NCI-H524 treated with DMSO at 0.1 percent for 48 hours (cell line): Measurements from ENCODE around the gene GNPAT.

ENCODE experiments used
- DNase-seq: peaks from one replicate; lab custom pipeline; 2025; lab: John Stamatoyannopoulos, UW

Gene GNPAT

DNA sequence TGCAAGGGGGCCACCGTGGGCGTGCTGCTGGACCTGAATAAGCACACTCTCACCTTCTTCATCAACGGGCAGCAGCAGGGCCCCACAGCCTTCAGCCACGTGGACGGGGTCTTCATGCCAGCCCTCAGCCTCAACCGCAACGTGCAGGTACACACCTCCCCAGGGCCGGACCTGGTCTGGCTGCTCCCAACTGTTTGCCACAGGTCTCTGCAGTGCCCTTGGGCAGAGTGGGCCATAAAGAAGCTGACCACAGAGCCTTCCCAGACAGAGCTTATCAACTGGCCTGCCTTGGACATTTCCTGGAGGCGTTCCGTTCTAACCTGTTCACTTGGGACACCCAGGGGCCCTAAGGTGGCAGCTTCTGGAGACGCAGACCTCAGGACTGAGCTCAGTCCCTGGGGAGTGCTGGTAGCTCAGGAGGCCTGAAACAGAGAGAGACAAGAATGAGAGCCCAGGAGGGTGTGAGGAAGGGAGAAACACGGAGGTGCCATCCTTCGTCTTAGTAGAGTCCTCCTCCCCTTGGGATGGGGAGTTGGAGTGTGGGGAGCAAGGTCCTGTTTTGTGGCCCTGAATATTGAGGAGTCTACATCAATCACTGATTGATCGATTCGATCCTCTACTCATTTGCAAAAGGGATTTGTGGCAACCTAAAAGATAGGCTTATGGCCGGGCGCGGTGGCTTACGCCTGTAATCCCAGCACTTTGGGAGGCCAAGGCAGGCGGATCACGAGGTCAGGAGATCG lies 27.0 kb upstream of the GNPAT start:
- DNase-seq = no peak

DNA sequence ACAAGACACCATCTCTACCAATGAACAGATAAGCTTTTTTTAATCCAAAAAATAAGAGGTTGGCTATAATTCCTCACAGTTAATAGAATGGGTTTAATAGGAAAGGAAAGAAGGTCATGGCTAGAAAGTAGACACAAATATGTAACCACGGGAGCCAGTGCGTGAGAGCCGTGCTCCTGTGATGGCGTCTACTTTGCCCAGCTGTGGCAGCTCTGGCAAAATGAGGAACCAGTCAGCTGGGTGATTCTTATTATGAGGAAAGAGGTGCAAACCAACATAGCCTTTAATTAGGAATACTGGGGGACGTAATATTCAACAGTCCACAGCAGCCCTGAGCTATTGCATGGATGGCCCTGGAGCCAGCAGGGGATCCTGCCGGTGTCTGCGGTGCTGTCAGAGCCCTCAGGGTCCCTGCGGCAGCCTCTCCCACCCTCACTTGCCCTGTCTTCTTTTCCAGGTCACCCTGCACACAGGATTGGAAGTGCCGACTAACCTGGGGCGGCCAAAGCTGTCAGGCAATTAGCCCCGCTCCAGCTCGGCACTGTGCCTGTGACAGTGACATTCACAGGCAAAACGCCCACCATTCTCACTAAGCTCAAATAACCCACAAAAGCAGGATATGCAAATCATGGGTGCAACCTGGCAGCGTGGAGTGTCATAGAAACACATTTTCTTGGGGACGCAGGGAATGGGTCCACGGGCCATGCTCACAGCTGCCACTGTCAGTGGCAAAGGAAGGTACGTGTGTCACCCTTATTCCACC lies 25.9 kb upstream of the GNPAT start:
- no peak for DNase-seq

DNA sequence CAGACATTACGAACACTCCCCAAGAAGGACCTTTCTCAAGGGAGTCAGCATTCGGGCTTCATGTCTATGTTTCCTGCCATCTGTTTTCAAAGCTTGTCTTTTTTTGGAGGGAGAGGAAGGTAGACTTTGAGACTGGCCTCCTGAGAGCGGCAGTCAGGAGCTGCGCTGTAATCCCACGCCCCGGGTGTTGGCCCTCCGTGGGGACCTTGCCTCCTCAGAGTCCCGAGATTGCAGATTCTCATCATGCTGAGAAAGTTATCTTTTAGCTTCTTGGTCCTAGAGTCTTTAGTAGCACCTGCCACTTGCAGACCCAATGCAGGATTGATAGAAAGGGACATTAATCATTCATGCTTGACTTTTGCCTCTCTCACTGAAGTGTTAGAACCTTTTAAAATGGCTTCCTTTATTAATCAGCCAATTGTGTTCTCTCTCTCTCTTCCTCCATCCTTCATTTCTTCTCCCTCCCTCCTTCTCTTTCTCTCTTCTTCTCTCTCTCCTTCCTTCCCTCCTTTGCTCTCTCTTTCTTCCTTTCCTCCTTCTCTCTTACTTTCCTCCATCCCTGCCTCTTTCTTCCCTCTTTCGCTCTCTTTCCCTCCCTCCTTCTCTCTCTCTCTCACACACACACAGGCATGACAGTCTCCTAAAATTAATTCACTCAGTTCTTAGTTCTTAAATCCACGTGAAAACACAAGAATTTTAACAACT lies 25.2 kb upstream of the GNPAT start:
- no peak for DNase-seq

DNA sequence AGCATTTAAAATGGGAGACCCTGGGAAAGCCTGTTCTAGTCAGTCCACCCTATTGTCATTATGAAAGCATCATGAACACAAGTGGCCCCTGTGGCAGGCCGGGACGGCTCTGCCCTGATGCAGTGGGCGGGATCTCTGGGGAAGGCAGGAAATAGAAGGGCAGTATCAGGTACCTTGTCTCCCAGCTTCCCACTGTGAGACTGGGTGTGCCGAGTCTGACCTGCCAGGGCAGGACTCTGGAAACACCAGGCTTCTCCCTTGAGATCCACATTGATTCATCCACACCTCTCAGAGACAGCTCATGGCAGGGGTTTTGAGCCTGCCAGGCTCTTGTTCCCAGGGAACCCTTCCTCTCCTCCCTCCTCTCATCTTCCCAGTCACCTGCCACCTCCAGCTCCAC lies 24.5 kb upstream of the GNPAT start:
- no peak for DNase-seq

DNA sequence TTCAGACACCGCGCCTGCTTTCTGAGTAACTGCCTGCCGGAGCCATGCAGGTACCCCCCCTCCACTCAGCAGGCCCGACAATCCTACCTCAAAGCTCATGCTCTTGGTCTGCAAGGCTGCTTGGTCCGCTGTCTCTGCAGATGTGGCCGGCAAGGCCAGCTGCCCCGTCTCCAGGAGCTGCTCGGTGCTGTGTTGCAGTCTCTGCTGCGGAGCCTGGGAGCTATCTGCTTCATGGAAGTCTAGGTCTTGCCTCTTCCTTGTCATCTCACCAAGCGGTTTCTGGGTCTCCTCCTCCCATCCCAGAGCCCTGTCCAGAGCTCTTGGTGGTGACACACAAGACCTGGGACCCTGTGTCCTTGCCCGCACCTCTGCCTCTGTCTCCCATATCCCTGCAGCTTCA lies 24.0 kb upstream of the GNPAT start:
- no peak for DNase-seq

DNA sequence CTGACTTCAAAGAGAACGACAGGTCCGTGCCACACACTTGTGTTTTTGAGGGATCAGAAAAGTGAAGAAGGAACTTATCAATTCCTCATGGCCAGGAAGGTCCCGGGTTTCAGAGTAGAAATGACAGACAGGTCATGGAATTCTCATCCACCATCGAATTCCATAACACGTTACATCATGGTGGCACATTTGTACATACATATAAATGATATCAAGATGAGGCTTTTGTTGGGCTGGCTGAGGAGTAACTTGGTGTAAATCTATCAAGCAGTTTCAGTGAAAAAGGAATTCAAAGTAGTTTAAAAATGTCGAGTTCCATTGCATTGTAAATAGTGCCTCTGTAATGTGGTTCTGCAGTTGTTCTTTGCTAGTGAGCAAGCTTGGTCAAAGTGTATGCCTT lies 22.9 kb upstream of the GNPAT start:
- DNase-seq = no peak

DNA sequence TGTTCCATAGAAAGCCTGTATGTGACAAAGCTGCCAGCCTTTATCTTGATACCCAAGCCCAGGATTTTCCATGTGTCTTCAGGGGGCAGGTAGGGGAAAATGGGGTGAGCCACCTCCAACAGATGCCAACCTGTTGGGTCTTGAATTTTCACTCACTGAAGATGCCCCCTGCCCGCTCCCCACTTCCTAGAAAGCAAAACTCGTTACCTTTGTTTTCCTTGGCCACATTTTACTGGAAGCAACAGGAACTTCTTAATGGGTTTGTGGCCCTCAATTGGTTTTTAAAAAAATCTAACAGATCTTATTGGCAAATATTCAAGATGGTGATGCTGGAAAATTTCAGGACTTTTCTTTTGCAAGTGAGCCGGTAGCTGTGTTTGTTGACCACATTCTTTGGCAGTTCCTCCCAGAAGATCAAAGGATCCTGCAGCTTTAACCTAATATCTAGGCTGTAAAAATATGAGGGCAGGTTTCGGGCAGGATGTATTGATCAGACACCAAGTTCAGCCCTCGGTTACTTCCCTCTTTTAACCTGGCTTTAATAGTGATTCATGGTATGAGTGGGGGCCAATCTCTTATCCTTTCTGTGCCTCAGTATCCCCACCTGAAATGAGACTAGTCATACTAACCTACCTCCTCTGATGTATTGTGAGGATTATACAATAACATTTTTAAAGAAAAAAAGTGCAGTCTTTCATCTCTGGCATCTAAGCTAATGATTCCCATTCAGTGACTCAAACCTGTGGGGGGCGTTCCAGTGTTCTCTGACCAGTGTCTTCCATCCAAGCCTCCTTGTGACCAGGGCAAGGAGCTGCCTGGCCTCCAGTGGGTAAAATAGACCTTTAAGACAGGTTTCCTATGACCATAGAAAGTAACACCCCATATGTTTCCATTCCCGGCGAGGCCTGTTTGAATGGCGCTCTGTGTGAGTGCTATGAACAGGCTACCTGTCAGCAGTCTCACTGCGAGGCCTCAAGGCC lies 21.3 kb upstream of the GNPAT start:
- no peak for DNase-seq

DNA sequence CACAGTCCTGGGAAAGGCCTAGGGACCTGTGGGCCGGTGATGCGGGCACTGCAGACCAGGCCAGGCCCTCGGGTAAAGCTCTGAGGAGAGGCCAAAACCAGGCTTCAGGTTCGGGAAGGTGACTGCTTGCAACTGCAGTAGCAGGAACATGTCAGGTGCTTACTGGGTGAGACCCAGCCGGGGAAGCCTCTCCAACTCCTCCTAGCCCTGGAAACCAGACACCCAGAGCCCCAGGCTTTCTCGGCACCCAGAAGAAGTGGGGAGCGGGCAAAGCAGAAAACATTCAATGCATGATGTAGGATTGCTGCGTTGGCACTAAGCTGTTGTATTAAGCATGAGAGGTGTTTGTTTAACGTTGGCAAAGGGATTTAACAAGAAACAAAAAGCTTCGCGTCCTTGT lies 20.2 kb upstream of the GNPAT start:
- no peak for DNase-seq

DNA sequence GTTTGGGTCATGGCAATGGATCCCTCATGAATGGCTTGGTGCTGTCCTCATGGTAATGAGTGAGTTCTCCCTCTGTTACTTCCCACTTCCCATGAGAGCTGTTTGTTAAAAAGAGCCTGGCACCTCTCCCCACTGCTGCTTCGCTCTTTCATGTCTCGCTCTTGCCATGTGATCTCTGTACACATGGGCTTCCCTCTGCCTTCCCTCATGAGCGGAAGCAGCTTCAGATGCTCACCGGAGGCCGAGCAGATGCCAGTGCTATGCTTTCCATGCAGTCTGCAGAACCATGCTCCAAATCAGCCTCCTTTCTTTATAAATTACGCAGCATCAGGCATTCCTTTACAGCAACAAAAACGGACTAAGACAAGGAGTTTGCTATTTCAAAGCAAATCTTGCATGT lies 14.9 kb upstream of the GNPAT start:
- DNase-seq = no peak

DNA sequence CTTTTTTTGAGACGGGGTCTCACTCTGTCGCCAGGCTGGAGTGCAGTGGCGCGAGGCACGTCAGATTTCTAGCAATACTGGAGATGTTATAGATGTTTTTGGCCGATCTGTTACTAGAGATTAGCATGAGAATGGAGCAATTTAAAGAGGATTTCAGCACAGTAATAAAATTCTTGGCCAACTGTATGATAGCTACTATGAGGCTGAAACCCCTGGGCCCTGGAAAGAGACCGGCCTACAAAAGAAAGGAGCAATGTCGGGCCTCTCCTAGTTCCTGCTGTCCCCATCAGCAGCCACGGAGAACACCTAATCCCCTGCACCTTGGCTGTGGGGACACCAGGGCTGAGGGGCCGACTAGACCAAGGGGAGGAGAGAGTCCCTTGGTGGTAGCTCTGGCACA lies 9.5 kb upstream of the GNPAT start:
- no peak for DNase-seq

DNA sequence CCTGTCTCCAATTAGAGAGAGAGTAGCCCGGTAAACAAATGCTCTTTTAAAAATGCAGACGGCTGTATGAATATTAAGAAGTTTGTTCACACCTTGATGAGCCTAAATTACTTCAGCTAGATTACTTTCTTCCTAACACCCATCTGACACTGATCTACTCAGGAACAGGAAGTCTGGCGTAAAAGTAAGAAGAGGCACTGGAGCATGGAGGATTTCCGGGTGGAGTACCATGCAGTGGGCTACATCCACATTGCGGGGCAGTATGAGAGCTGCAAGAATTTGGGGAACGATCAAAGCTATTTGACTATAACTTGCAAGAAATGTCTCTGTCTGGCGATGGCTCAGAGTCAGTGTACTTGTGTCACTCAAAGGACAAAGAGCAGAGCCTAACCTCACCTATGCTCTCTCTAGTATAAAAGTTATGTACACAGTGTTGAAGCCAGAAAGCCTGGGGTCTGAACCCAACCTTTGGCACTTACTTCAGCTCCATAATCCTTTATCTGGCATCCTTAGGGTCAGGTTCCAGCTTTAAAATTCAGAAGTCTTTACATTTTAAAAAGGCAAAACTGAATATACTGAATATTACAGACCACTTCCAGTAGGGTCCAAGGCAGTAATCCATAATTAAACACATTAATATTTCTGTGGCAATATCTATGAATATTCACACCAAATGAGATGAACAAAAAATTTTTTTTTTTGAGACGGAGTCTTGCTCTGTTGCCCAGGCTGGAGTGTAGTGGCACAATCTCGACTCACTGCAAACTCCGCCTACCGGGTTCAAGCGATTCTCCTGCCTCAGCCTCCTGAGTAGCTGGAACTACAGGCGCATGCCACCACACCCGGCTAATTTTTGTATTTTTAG lies 7.9 kb upstream of the GNPAT start:
- no peak for DNase-seq

DNA sequence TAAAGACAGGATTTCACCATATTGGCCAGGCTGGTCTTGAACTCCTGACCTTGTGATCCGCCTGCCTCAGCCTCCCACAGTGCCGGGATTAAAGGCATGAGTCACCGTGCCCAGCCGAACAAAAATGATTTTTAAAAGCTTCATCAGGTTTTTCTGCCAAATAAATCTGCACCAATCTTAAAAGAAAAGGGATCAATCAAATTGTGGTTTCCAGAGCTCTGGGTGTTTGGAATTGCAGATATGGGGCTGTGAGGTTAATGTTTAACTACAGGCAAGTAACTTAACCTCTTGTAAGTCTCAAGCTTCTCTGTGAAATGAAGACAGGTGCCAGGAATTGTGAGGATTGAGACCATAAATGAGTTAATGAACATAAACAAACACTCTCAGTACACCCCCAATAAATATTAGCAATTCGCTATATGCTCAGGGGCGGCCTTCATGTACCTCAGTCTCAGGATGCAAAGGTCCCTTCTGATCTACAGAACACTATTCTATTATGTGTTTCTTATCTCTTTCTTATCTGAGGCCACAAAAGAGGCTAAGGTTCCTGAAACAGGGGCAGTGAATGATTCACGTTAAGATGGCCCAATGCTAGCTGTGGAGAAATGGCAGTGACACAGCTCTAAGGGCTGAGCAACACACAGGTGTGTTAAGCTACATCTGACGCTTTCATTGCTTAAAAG lies 7.1 kb upstream of the GNPAT start:
- no peak for DNase-seq

DNA sequence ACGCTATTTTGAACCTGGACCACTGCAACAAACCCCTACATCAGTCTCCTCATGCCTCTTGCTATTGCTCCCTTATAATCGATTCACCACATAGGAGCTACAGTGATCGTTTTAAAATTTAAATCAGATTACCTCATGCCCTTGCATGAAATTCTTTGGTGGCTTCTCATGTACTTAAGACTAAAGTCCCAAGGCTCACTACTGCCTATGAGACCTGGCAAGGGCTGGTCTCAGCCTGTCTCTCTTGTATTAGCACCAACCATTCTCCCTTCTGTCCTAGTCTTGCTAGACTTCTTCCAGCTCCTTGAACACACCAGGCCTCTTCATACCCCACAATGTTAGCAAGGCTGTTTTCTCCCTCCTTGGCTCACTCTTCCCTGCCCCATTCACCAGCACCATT lies 6.5 kb upstream of the GNPAT start:
- DNase-seq = no peak

DNA sequence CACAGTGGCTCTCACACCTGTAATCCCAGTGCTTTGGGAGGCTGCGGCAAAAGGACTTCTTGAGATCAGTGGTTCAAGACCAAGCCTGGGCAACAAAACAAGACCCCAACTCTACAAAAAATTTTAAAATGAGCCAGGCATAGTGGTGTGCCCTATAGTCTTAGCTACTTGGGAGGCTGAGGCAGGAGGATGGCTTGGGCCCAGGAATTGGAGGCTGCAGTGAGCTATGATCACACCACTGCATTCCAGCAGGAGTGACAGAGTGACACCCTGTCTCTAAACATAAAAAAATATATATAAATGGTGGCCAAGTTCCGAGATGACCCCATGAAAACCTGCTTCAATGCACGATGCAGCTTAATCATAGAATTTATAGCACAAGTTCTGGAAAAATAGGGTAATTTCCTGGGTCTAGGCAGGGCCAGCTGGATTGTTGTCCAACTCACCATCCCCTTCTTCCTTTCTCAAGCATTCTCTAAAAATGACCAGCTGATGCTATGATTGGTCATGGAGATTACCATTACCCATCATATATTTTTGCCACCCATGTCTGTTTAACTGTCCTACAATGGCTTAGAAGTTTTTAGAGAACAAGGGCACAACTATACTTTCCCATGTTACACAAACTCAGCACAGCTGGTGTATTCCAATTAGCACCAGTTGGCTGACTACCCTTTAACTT lies 5.3 kb upstream of the GNPAT start:
- DNase-seq = no peak

DNA sequence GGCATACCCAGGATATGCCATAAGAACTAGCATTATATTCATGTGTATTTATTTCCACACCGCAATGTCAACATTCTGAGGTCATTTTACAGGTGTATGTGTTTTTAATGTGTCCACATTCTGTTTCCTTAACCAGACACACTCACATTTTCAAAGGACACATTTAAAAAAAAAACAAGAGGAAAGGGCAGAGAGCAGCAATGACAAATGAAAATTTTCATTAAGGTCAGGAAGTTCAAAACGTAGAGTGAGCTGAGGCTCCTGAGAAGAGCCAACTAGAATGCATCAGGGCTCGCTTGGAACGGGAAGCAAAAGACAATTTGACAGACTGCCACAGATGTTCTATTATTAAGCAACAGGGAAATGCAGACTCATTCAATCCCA lies 4.8 kb upstream of the GNPAT start:
- DNase-seq = no peak

DNA sequence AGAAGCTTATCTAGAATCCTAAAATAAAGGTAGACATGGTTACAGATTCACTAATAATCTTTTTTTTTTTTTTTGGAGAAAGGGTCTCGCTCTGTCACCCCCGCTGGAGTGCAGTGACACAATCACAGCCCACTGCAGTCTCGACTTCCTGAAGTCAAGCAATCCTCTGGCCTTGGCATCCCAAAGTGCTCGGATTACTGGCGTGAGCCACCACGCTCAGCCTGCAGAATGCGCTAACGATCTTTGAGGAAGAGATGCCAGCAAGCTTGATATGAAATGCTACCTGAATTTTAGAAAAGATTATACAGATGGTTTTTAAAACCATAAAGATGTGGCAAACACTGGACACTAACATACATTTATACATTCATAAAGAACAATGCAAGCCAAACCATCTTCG lies 4.1 kb upstream of the GNPAT start:
- DNase-seq = no peak

DNA sequence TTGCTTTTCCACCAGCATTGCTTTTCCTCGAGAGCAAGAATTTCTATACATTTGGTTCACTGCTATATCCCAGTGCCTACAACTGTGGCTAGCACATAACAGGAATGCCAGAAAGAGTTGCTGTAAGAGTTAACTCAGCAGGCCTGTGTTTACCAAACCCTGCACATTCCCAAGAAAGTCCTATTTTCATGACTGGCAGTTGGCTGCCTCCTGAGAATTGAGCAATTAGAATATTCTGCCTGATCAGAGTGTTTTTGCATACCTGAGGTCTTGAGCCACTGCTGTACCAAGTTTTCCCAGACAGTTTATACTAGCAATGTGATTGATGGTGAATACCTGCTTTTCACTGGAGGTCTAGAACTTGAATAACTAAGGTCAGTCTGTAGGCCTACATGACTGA lies 2.7 kb upstream of the GNPAT start:
- DNase-seq = no peak

DNA sequence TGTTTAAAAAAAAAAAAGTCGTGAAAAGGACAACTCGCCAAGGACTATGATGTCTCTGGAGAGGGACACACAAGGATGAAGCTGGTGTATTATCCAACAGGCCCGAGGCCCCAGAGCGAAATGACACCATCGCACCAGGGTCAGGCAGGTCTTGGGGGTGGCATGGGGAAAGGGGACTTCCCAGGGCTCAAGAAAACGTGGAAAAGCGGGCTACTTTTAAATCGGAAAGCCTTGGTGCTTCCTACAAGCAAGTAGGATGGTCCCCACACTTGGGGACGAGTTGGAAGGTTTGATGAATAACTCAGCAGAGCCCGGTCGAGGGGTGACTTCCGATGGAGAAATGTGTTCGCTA lies 505 bp upstream of the GNPAT start:
- no peak for DNase-seq

DNA sequence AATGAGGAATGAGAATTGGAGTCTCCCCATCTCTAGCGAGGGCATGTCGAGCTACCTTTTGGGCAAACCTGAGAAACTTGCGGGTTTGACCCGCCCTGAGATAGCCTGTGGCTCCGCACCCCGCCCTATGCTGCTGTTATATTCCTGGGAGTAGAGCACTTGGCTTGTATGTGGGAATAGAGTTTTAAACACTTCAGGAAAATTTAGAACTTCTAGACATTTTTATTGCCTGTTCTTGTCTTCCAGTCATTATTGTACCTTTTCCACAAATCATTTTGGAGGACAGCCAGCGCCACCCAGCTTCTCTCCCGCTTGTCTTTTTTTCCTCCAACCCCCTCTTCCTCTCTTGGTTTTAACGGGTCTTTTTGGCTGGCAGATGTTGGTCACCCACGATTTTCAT lies 738 bp downstream of the GNPAT start:
- DNase-seq = peak; percentile 1
